H1 (cell line): ENCODE data around the gene PDE4B. TPM values are rescaled to one million over a fixed set of nuclear protein-coding genes. Genes with fewer than 3 reads are reported as not detected.

Source experiments
- ATF3 ChIP-seq: IDR thresholded peaks from 2 replicates; pipeline ENCODE4 v1.6.1; 2011; ENCODE audit warnings: low read depth, mild to moderate bottlenecking, low read length; ENCODE audit not compliant: insufficient read depth
- GTF2F1 ChIP-seq: IDR thresholded peaks from 2 replicates; pipeline ENCODE4 v1.6.1; 2012; ENCODE audit warnings: low read depth, low read length, improper control_type of control experiment, borderline replicate concordance
- KDM4A ChIP-seq: IDR thresholded peaks from one replicate; pipeline ENCODE4 v1.7.1; 2012; ENCODE audit warnings: low read depth, mild to moderate bottlenecking, moderate library complexity, low read length, inconsistent platforms; ENCODE audit not compliant: severe bottlenecking
- KDM5A ChIP-seq: fragments of 200-600 bp; IDR thresholded peaks from 2 replicates; pipeline ENCODE4 v1.7.1; 2012; ENCODE audit warnings: mild to moderate bottlenecking, low read length, inconsistent platforms, mixed read lengths
- NRF1 ChIP-seq: IDR thresholded peaks from 2 replicates; pipeline ENCODE4 v1.6.1; 2011; ENCODE audit warnings: mild to moderate bottlenecking, low read depth, low read length, improper control_type of control experiment
- RAD21 ChIP-seq, 2 experiments: IDR thresholded peaks in 1 of 2; conservative IDR thresholded peaks in 1 of 2; 2 replicates each; pipeline ENCODE4 v1.6.1; 2011; ENCODE audit warnings: low read depth in 2 of 2, low read length in 2 of 2, improper control_type of control experiment in 1 of 2, inconsistent platforms in 1 of 2, mild to moderate bottlenecking in 1 of 2, moderate library complexity in 1 of 2
- RXRA ChIP-seq: IDR thresholded peaks from 2 replicates; pipeline ENCODE4 v1.6.1; 2011; ENCODE audit warnings: low read depth, mild to moderate bottlenecking, low read length, moderate library complexity; ENCODE audit not compliant: insufficient read depth
- TAF1 ChIP-seq: IDR thresholded peaks from 2 replicates; pipeline ENCODE4 v1.6.1; 2011; ENCODE audit warnings: mild to moderate bottlenecking, low read depth, low read length
- polyA plus RNA-seq, 7 experiments: library from polyadenylated mRNA; depleted of rRNA in 3 of 7; stranded (reverse) in 5 of 7; unstranded in 2 of 7; fragments of >200 nt in 5 of 7; fragments of 200-250 nt in 2 of 7; gene quantifications; 1 replicate in 5 of 7; 2 replicates in 1 of 7; 4 replicates in 1 of 7; pipeline versions ENCODE4 v1.2.1 to v1.2.3, GENCODE V29; 2011 to 2013; ENCODE audit warnings: missing spikeins in 2 of 7, mixed read lengths in 2 of 7
- total RNA-seq: library from RNA; stranded (reverse); fragmentation: NEBNext Ultra II Directional; extraction: Animal tissue kit (Norgen Biotek cat#: 25700); gene quantifications from 2 replicates; pipeline ENCODE4 v1.2.1, GENCODE V29; 2021
- TF ChIP-seq, protein P1 (sequence below): fragments of 300-600 bp; sonication (generic); IDR thresholded peaks from 2 replicates; pipeline ENCODE4 v1.7.1; 2012; ENCODE audit warnings: low read length, moderate library complexity, mild to moderate bottlenecking, inconsistent platforms; ENCODE audit not compliant: insufficient replicate concordance

Gene PDE4B
- total and polyA plus RNA-seq, 2 of the 8 experiments (the other 6 are each of a cell fraction or from before 2014, with no cell fraction given), result 5.0 to 15.1 TPM

DNA sequence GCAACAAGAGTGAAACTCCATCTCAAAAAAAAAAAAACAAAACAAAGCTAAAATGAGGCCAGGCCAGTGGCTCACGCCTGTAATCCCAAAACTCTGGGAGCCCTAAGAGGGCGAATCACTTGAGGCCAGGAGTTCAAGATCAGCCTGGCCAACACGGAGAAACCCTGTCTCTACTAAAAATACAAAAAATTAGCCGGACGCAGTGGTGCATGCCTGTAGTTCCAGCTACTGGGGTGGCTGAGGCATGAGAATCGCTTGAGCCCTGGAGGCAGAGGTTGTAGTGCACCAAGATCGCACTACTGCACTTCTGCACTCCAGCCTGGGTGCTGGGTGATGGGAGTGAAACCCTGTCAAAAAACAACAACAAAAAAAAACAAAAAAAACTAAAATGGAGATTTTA lies 550.0 kb downstream of the PDE4B start (continued):
- TF ChIP-seq, protein P1, sequence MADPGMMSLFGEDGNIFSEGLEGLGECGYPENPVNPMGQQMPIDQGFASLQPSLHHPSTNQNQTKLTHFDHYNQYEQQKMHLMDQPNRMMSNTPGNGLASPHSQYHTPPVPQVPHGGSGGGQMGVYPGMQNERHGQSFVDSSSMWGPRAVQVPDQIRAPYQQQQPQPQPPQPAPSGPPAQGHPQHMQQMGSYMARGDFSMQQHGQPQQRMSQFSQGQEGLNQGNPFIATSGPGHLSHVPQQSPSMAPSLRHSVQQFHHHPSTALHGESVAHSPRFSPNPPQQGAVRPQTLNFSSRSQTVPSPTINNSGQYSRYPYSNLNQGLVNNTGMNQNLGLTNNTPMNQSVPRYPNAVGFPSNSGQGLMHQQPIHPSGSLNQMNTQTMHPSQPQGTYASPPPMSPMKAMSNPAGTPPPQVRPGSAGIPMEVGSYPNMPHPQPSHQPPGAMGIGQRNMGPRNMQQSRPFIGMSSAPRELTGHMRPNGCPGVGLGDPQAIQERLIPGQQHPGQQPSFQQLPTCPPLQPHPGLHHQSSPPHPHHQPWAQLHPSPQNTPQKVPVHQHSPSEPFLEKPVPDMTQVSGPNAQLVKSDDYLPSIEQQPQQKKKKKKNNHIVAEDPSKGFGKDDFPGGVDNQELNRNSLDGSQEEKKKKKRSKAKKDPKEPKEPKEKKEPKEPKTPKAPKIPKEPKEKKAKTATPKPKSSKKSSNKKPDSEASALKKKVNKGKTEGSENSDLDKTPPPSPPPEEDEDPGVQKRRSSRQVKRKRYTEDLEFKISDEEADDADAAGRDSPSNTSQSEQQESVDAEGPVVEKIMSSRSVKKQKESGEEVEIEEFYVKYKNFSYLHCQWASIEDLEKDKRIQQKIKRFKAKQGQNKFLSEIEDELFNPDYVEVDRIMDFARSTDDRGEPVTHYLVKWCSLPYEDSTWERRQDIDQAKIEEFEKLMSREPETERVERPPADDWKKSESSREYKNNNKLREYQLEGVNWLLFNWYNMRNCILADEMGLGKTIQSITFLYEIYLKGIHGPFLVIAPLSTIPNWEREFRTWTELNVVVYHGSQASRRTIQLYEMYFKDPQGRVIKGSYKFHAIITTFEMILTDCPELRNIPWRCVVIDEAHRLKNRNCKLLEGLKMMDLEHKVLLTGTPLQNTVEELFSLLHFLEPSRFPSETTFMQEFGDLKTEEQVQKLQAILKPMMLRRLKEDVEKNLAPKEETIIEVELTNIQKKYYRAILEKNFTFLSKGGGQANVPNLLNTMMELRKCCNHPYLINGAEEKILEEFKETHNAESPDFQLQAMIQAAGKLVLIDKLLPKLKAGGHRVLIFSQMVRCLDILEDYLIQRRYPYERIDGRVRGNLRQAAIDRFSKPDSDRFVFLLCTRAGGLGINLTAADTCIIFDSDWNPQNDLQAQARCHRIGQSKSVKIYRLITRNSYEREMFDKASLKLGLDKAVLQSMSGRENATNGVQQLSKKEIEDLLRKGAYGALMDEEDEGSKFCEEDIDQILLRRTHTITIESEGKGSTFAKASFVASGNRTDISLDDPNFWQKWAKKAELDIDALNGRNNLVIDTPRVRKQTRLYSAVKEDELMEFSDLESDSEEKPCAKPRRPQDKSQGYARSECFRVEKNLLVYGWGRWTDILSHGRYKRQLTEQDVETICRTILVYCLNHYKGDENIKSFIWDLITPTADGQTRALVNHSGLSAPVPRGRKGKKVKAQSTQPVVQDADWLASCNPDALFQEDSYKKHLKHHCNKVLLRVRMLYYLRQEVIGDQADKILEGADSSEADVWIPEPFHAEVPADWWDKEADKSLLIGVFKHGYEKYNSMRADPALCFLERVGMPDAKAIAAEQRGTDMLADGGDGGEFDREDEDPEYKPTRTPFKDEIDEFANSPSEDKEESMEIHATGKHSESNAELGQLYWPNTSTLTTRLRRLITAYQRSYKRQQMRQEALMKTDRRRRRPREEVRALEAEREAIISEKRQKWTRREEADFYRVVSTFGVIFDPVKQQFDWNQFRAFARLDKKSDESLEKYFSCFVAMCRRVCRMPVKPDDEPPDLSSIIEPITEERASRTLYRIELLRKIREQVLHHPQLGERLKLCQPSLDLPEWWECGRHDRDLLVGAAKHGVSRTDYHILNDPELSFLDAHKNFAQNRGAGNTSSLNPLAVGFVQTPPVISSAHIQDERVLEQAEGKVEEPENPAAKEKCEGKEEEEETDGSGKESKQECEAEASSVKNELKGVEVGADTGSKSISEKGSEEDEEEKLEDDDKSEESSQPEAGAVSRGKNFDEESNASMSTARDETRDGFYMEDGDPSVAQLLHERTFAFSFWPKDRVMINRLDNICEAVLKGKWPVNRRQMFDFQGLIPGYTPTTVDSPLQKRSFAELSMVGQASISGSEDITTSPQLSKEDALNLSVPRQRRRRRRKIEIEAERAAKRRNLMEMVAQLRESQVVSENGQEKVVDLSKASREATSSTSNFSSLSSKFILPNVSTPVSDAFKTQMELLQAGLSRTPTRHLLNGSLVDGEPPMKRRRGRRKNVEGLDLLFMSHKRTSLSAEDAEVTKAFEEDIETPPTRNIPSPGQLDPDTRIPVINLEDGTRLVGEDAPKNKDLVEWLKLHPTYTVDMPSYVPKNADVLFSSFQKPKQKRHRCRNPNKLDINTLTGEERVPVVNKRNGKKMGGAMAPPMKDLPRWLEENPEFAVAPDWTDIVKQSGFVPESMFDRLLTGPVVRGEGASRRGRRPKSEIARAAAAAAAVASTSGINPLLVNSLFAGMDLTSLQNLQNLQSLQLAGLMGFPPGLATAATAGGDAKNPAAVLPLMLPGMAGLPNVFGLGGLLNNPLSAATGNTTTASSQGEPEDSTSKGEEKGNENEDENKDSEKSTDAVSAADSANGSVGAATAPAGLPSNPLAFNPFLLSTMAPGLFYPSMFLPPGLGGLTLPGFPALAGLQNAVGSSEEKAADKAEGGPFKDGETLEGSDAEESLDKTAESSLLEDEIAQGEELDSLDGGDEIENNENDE, result no peak
- TF ChIP-seq KDM5A (no peak), RAD21 (IDR thresholded peaks at IDR 0.05 in 1 of 2, conservative IDR thresholded peaks at IDR 0.05 in 1 of 2; ENCODE audit: low read depth in 2 of 2, low read length in 2 of 2) (no peak), ATF3 (no peak), RXRA (no peak), NRF1 (no peak), TAF1 (no peak), KDM4A (no peak), GTF2F1 (no peak)
